ENCODE measurements around the gene PTGDS.

PTGDS gene

DNA sequence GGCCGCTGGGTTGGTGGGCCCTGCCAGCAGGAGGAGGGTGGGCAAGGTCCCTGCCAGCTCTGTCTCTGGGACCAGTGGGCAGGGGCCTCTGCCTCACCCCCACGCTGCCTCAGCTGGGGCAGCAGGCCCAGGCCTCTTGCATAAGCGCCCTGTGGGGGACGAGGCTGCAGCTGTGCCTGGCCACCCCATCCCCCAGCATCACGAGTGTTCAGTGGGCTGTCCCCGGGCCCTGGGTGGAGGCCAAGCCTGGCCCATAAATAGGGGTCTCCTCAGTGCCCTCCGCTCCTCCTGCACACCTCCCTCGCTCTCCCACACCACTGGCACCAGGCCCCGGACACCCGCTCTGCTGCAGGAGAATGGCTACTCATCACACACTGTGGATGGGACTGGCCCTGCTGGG, at the start of gene PTGDS:
PTGDS (plus strand) TSS at position 282 of the 400 bp plus-strand sequence; CDS start at position 357, 75 bp downstream.
- no peak for DNase-seq (ENCODE audit: low spot score)

DNA sequence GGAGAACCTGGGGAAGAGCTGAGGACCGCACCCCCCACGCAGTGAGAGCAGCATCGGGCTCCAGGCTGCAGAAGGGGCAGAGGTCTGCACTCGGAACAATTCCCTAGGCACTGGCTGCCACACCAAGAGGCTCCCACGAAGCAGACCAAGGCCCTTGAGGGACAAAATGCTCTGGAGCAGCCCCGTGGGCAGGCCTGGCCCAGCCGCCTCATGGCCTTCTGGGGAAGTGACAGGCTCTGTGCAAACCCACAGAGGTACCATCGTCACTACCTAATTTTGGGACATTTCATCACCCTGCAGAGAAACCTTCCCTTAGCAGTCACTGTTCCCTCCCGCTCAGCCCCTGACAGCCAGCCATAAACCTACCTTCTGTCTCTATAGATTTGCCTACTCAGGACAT, 48.7 kb upstream of the PTGDS start:
- no peak for DNase-seq (ENCODE audit: low spot score)

DNA sequence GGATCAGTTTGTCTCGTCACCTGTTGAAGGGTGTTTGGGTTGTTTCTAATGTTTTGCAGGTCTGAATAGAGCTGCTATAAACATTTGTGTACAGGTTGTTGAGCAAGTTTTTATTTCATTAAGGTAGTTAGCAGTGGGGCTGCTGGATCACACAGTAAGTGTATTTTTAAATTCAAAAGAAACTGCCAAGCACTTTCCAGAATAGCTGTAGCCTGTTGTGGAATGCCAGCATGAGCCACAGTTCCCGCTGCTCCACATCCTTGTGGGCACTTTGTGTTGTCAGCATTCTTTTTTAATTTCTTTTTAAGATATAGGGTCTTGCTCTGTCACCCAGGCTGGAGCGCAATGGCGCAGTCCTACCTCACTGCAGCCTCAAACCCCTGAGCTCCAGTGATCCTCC, 47.3 kb upstream of the PTGDS start:
- DNase-seq (ENCODE audit: low spot score), result no peak

DNA sequence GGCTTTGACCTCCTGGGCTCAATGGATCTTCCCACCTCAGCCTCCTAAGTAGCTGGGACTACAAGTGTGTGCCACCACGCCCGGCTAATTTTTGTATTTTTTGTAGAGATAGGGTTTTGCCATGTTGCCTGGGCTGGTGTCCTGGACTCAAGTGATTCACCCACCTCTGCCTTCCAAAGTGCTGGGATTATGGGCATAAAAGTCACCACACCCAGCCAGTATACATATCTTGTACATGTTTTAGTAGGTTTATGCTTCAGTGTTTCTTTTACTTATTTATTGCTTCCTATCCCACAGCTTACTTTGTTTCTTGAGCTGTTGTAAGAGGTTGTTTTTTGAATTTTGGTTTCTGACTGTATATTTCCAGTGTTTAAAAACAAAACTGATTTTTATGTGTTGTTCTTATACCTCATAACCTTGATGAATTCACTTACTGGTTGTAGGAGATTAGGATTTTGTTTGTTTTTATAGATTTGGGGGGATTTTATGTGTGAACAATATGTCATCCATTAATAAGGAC, 45.6 kb upstream of the PTGDS start:
- no peak for DNase-seq (ENCODE audit: low spot score)

DNA sequence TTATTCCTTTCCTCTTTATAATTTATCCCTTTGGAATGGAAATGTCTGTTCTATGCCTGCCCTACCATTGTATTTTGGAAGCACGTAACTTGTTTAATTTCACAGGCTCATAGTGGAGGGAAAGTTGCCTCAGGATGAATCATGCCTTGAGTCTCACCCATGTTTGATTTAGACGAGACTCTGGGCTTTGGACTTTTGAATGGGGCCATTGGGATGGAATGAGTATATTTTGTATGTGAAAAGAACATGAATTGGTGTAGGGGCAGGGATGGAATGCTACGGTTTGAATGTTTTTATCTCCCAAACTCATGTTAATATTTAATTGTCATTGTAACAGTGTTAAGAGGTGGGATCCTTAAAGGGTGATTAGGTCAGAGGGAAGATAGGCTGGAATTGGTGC, 43.0 kb upstream of the PTGDS start:
- no peak for DNase-seq (ENCODE audit: low spot score)

DNA sequence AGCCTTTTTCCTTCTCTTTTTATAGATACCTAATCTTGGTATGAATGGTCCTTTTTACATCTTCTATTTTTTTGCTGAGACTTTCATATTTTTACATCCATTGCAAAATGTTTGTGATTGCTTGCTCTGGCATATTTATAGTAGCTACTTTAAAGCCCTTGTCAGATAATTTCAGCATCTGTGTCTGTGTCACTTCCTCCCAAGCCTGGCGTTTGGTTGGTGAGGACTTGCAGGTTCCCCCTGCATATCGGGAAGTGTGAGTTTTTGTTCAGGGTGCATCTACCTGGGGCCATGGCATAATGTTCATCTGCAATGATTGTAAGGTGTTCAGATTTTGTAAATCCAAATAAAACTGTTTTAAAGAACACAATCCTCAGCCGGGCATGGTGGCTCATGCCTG, 41.7 kb upstream of the PTGDS start:
- DNase-seq (ENCODE audit: low spot score), result no peak

DNA sequence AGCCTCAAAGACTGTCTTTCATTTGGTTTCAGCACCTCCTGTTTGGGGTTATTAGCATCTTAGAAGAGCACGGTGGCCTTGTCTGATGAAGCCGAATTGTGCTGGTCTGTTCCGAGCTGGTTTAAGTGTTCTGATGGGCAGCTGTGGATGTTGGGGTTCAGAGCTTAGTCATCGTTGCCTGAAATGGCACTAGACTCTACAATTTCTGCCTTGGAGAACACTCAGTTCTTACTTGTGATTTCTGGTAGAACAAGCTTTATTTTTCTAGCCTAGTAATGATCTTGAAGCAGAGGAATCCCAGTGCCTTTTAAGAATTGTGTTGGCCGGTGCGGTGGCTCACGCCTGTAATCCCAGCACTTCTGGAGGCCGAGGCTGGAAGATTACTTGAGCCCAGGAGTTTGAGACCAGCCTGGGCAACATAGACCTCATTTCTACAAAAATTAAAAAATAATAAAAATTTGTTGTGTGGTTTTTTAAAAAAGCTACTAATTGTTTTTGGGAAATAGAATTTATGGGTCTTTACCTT, 40.6 kb upstream of the PTGDS start:
- DNase-seq (ENCODE audit: low spot score), result no peak

DNA sequence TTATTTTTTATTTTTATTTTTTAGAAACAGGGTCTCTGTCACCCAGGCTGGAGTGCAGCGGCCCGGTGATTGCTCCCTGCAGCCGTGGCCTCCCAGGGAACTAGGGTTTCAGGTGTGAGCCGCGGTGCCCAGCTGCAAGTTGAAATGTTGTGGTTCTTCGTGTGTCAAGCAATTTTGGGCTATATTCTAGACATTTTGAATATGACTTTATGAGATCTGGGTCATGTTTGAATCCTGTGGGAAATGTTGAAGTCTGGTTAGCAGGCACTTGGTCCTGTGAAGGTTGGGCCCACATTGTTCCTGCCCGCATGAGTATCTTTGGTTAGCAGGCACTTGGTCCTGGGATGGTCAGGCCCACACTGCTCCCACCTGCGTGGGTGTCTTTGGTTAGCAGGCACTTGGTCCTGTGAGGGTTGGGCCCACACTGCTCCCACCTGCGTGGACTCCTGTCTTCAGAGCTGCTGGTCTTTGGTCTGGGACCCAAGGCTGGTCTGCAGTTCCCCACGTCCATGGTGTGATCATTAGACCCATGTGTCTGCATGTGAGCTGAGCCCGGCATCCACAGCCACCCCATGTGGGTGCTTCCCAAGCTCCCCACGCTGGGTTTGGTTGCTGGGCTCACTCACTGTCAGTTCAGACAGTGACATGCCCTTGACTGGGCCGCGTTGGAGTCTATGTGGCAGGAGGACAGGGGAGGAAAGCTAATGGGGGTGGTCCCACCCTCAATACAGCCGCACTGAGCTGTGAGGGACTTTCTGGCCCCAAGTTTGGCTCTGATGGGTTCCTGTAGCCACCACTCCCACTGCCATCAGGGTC, 39.9 kb upstream of the PTGDS start:
- no peak for DNase-seq (ENCODE audit: low spot score)

DNA sequence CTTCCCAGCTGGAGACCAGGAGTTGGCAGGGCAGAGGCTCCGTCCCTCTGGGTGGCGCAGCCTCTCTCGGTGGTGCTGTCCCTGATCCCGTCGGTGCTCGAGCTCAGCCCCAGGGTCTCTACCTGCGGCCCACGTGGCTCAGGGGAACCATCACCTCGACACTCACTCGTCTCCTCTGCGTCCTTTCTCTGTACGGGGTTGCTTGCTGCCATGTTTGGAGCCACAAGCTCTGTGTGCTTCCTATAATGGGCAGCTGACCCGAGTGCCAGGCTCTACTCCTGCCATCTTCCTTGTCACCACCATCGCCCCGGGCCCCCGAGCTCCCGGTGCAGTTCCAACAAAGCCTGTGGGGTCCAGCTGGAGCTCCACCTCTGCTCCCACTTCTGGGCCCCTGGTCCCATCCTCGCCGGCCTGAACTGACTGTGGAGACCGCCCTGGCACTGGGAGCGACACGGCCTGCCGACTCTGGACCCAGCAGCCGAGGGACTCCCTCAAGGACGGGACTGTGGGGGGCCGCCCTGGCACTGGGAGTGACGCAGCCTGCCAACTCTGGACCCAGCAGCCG, 37.8 kb upstream of the PTGDS start:
- no peak for DNase-seq (ENCODE audit: low spot score)

DNA sequence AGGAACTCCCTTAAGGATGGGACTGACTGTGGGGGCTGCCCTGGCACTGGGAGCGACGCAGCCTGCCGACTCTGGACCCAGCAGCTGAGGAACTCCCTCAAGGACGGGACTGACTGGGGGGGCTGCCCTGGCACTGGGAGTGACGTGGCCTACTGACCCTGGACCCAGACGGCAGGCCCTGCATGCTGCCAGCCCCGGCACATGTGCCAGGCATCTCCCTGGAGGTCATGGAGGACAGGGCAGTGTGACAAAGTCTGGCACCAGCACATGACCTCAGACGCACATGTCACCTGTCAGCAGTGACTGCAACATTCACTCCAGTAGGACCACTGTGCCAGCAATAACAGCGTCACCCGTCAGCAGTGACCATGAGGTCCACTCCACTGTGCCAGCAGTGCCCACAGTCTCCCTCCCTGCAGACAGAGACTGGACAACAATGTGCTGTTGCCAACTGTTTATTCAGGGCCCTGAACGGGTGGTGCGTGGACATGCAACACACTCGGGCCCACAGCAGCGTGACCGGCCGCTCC, 37.2 kb upstream of the PTGDS start:
- peak; percentile 39 for DNase-seq (ENCODE audit: low spot score)

DNA sequence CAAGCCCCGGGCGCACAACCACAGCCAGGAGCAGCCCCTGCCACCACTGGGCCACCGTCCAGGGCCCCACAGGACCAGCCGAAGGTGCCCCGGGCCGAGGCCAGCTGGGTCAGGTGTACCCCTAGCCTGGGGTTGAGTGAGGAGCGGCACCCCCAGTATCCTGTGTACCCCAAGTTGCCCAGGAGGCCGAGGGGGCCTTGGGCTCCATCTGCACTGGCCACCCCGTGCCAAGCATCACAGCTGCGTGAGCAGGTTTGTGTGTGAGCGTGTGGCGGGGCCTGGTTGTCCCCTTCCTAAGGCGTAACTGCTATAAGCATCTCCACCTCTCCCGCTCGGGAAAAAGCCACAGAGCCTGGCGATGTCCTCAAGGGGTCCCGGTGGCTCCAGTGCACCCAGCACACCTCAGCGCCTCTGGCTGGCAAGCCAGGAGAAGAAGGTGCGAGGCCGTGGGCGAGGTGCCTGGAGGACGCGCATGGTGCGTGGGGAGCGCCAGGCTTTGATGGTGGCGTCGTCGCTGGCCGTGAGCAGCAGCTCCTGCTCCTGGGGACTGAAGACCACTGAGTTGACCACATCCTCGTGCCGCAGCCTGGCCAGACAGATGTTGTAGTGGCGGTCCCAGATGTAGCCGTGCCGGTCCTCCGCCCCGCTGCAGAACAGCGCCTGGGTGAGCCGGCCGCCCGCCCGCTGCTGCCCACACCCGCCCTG, 36.6 kb upstream of the PTGDS start:
- peak; percentile 43 for DNase-seq (ENCODE audit: low spot score)

DNA sequence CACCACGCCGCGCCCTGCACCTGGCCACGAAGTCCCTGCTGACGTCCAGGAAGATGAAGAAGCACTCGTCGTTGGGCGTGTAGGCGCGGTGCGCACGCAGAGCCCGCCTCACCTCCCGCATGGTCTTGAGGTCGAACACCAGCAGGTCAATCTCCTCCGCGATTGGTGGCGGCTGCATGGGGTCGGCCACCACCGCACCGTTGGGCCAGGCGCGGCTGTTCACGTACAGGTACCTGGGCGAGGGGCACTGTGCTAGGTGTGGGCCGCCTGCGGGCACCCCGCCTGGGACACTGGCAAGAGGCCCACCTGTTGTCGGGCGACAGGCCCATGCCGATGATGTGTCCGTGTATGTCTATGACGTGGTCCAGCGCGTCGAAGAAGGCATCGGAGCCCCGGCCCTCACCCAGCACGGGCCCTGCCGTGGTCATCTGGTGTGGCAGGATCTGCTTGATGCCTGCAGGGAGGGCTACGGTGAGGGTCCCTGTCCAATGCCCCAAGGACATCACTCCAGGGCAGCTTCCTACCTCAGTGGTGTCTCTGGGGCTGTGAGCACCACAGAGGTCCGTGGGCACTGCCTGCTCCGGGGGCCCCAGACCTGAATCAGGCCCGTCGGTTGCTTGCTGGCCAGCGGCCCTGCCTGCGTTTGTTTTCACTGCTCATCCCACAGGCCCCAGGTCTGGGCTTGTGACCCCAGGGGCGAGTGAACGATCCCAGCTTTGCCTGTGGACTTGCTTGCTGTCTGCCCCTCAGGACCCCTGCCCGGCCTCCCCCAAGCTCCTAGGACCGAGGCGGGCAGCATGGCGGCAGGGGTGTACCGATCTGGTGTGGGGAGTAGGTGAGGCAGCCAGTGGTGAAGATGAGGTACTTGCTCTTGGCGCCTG, 35.8 kb upstream of the PTGDS start:
- peak; percentile 42 for DNase-seq (ENCODE audit: low spot score)

DNA sequence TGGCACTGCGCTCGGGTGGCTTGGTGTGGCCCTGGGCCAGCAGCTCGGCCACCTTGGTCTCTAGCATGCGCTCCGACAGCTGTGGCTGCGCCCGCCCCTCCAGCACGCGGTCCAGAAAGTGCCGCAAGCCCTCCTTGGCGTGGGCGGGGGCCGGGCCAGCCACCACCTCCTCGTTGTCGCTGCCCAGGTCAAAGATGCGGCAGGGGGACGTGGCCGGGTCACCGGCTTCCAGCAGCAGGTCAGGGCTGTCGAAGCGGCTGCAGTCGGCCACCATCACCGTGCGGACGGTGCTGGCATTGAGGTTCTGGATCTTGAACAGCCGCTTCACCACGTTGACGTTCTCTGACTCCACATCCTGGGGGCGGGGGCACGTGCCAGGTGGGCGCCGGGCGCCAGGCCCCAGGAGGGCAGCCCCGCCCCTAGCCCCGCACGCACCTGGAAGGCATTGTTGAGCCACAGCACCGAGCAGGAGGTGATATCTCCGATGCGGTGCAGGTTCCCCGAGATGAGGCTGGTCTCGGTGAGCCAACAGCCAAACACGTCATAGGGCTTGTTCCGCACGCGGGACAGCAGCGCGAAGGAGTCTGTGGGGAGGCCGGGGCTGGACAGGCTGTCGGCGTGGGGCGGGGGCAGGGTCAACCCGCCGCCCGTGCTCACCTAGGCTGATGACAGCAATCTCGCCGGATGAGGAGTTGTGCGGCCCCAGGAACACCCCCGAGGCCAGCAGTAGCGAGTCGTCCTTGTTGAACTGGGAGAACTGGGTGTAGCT, 35.0 kb upstream of the PTGDS start:
- DNase-seq (ENCODE audit: low spot score), result no peak

DNA sequence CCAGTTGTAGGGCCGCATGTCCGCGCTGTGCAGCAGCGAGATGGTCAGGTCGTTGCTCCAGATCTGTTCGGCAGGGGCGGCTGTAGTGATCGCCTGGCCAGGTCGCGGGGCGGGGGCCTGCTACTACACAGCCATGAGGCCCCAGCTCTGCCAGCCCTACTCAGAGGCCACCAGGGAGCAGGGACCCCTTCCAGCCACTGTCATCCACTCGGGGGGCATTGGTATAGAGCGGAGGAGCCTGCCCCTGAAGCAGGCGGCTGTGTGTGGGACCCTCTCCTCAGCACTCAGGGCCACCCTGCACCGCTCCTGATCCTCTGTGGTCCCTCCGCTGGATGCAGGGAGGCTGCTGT, 34.4 kb upstream of the PTGDS start:
- DNase-seq (ENCODE audit: low spot score), result no peak

DNA sequence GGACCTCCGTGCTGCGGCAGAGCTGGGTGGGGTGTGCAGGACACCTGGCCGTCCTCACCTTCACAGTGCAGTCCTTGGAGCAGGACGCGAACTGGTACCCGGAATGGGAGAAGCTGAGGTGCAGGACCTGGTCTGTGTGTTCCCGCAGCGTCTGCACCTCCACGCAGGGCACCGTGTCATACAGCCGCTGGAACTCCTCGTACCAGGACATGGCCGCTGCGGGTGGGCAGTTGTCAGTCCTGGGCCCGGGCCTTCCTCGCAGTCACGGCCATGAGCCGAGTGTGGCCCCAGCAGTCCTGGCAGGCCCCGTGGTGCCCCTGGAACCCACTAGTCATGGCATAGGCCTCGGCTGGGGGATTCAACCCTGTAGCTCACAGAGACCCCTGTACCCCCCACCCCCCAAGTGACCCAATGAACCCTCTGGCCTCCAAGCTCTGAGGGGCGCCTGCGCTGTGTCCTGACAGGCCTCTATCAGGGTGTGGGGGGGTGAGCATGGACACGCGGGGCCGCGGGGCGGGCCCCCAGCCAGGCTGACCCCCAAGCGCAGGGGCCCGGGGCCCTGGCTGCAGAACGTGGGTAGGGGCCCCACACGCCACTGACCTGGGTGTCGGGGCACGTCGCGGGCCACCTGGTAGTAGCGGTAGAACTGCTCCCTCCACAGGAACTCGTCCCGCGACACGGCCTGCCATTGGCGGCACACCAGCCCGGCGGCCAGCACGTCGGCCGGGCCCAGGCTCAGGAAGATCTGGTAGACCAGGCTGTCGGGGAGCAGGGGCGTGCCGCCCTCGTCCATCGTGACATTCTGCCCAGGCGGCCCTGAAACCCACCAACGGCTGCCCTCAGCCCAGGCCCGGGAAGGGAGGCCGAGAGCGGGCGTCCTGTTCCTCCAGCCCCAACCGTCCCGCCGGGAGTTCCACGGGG, 33.8 kb upstream of the PTGDS start:
- DNase-seq (ENCODE audit: low spot score), result no peak

DNA sequence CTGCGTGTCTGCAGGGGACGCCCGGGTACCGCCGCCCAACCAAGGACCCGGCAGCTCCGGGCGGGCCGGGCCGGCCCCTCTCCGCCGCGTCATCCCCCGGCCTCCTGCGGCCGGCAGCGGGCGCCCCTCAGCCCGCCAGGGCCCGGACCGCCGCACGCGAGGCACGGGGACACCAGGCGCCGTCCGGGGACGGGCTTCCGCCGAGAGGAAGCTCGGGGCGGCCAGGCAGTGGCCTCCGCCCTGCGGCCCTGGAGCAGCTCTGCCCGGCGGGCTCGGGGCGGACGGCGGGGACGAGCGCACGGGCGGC, 33.1 kb upstream of the PTGDS start:
- DNase-seq (ENCODE audit: low spot score), result no peak

DNA sequence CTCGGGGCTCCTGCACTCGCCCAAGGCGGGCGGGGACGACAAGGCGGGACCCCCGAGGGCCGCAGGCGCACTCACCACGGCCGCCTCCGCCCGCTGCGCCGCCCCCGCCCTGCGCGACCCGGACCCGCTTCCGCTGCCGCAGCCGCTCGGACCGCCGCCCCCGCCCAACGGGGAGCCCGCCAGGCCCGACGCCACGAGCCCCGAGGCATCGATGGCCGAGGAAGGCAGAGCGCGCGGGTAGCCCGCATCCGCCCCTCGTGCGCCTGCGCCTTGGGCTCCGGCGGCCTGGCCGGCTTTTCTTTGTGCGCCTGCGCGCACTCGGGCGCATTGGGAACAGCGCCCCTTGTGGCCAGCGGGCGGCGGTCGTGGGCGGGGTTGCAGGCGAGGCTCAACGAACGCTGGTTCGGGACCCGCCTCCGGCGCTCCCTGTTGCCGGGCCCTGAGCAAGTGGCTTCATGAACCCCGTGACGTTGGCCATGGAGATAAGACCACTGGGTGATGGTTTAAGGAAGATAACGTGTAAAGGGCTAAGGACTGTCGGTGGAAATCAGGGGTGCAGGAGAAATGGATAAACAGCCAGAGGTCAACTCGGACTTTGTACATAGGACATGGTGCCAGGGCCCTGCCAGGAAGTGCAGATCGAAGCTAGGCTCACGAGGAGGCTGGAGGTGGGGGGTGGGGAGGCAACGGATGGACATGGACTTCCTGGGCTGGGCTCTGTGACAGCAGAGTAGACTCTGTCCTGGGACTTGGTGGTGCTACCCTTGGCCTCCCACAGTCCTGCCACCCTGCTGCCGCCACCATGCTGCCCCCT, 32.6 kb upstream of the PTGDS start, which contains the start of the genes C8G and FBXW5:
C8G (plus strand) TSS at position 725 of the 814 bp plus-strand sequence; CDS start at position 803, 78 bp downstream.
FBXW5 (minus strand) TSS at position 220 of the 814 bp plus-strand sequence. CDS start 655 bp downstream, outside the sequence.
- DNase-seq (ENCODE audit: low spot score), result peak; percentile 97

DNA sequence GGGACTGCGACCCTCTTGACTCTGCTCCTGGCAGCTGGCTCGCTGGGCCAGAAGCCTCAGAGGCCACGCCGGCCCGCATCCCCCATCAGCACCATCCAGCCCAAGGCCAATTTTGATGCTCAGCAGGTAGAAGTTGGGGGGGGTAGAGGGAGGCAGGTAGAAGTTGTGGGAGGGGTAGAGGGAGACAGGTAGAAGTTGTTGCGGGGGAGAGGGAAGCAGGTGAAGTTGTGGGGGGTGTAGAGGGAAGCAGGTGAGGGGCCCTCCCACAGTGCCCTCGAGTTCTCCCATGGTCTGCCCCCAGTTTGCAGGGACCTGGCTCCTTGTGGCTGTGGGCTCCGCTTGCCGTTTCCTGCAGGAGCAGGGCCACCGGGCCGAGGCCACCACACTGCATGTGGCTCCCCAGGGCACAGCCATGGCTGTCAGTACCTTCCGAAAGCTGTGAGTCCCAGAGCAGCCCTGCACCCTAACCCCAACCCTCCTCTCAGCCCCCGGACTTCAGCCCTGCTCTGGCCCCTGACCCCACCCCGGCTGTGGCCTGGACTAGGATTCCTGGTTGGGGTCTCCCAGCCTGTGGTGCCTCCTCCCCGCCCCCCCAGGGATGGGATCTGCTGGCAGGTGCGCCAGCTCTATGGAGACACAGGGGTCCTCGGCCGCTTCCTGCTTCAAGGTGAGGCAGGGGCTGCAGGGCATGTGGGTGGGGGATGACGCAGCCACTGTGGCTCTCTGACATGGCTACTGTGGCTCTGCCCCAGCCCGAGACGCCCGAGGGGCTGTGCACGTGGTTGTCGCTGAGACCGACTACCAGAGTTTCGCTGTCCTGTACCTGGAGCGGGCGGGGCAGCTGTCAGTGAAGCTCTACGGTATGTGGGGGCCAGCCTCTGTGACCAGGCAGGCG, 31.7 kb upstream of the PTGDS start:
- DNase-seq (ENCODE audit: low spot score), result no peak

Data from ecto neural progenitor cell (in vitro differentiated cells).